ENCODE data around the gene EIF5.

EIF5 gene

DNA sequence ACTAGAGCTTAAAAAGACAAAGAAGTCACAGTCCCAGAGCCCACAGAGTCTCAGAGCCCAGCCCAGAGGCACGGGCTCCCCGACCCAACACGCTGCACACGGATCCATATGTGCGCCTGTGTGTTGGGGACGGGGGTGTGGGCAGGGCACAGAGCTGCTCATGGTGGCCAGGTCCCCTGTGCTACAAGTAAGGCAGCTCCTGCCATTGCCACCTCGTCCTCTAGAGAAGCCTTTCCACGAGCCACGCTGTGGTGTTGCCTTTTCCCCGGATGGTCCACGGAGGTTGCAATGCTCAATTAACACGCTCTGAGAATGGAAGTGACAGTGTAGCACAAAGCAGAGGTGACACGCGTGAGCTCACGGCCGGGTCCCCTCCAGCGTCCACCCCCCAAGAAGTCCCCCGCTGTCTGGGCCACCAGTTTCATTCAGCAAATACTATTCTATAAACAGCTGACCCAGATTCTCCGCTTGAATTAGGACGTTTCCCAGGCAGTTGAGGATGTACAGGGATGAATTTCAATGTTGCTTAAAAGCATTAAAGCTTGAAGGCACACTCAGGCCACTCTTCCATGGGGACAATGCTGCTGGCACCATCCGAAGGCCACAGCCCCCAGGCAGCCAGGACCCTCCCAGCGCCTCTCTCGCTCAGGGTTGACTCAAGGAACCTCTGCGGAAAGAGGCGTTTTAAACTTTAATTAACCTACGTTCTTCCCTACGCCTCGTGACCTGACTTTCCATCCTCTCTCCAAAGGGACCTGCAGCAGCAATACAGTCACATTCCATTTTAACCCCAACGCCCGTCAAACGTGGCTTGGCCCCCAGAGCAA is 22.7 kb upstream of the EIF5 start:
- H4K91ac ChIP-seq (ENCODE audit: low read length), result no peak overlapping the region
- H3K4me3 ChIP-seq (ENCODE audit: insufficient read depth in 1 of 2, low read depth in 1 of 2, low read length in 2 of 2), result no peak overlapping the region
- no peak overlapping the region for H2AFZ ChIP-seq (ENCODE audit: low read depth, low read length)
- WGBS, result 91% methylated on average over 31 of the region's 31 CpGs
- H3K4me1 ChIP-seq (ENCODE audit: control insufficient read depth, insufficient read depth, low read depth, low read length), result no peaks in the 10 kb centered on the region
- H3K9ac ChIP-seq (ENCODE audit: low read length), result no peak overlapping the region
- H2BK15ac ChIP-seq (ENCODE audit: low read depth, poor library complexity, severe bottlenecking), result no peak overlapping the region
- H3K23ac ChIP-seq (ENCODE audit: low read length in 2 of 2), result no peak overlapping the region
- H3K4me2 ChIP-seq (ENCODE audit: low read length, poor library complexity, severe bottlenecking), result no peak overlapping the region
- H2AK5ac ChIP-seq (ENCODE audit: low read length, severe bottlenecking), result no peak overlapping the region
- H3K9me3 ChIP-seq (ENCODE audit: control insufficient read depth, low read length), result no peaks in the 10 kb centered on the region
- no peak overlapping the region for H3K4ac ChIP-seq (ENCODE audit: low read depth in 1 of 2, low read length in 2 of 2)
- H2BK5ac ChIP-seq (ENCODE audit: low read depth, low read length, poor library complexity, severe bottlenecking), result no peak overlapping the region
- no peaks in the 10 kb centered on the region for H3K79me1 ChIP-seq (replicated peaks; ENCODE audit: low read length, poor library complexity, severe bottlenecking)
- no peak overlapping the region for H3K14ac ChIP-seq (ENCODE audit: low read length in 2 of 2)
- H3K27me3 ChIP-seq (ENCODE audit: control insufficient read depth in 1 of 2, insufficient read depth in 1 of 2, low read length in 2 of 2), result peaks cover 0 to 19% of the 10 kb centered on the region in 2 experiments
- H3K36me3 ChIP-seq (ENCODE audit: control insufficient read depth in 1 of 2, insufficient read depth in 2 of 2, low read depth in 1 of 2, low read length in 2 of 2), result no peaks in the 10 kb centered on the region
- DNase-seq, result no peak
- H4K8ac ChIP-seq (ENCODE audit: low read length), result no peak overlapping the region
- H3K27ac ChIP-seq (ENCODE audit: low read length, poor library complexity, severe bottlenecking), result no peak overlapping the region
- no peak overlapping the region for H2BK120ac ChIP-seq (ENCODE audit: low read depth, low read length)
- no peak overlapping the region for H3K18ac ChIP-seq (ENCODE audit: low read depth in 1 of 2, low read length in 2 of 2)
- no peak overlapping the region for H2BK12ac ChIP-seq (ENCODE audit: low read length in 2 of 2)

DNA sequence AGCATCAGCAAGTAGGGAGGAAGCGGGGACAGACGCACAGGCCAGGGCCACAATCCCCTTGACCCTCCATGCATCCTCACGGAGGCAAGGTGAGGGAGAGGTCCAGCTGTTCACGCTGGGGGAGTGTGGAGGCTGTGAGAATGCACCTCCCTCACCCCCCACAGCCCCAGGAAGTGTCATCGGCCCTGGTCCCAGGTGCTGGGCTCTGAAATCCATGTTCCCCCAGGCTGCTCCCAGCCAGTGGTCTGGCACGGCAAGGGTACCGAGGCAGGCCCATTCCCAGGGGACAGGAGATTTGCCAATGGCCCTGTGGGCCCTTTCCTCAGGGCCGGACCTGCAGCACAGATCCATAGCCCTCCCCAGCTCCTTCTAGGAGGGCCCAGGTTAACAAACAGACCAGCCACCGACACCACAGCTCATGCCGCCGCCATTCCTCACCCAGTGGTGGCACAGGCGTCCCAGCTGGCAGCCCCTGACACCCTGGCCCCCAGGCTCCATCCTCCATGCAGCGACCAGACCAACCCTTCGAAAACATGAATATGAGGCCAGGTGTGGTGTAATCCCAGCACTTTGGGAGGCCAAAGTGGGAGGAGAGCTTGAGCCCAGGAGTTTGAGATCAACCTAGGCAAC is 21.9 kb upstream of the EIF5 start:
- H2AK5ac ChIP-seq (ENCODE audit: low read length, severe bottlenecking), result no peak overlapping the region
- H3K9me3 ChIP-seq (ENCODE audit: control insufficient read depth, low read length), result no peaks in the 10 kb centered on the region

GRCh38 chr14:103313704-103314103 is 20.3 kb upstream of the EIF5 start:
- WGBS, result 87% methylated on average over 8 of the region's 8 CpGs

More for the DNA sequence above, 21.9 kb upstream of the EIF5 start:
- Histone ChIP-seq H2BK120ac (ENCODE audit: low read depth, low read length) (no peak overlapping the region), H3K36me3 (ENCODE audit: control insufficient read depth in 1 of 2, insufficient read depth in 2 of 2, low read depth in 1 of 2, low read length in 2 of 2) (no peaks in the 10 kb centered on the region), H3K79me1 (replicated peaks; ENCODE audit: low read length, poor library complexity, severe bottlenecking) (no peaks in the 10 kb centered on the region), H3K18ac (ENCODE audit: low read depth in 1 of 2, low read length in 2 of 2) (no peak overlapping the region), H2BK15ac (ENCODE audit: low read depth, poor library complexity, severe bottlenecking) (no peak overlapping the region), H3K4me2 (ENCODE audit: low read length, poor library complexity, severe bottlenecking) (no peak overlapping the region), H3K4me1 (ENCODE audit: control insufficient read depth, insufficient read depth, low read depth, low read length) (no peaks in the 10 kb centered on the region), H2AFZ (ENCODE audit: low read depth, low read length) (no peak overlapping the region), H4K8ac (ENCODE audit: low read length) (no peak overlapping the region), H2BK5ac (ENCODE audit: low read depth, low read length, poor library complexity, severe bottlenecking) (no peak overlapping the region), H2BK12ac (ENCODE audit: low read length in 2 of 2) (no peak overlapping the region), H4K91ac (ENCODE audit: low read length) (no peak overlapping the region), H3K9ac (ENCODE audit: low read length) (no peak overlapping the region), H3K4me3 (ENCODE audit: insufficient read depth in 1 of 2, low read depth in 1 of 2, low read length in 2 of 2) (no peak overlapping the region), H3K14ac (ENCODE audit: low read length in 2 of 2) (peak overlapping the region in 1 of 2 experiments; percentile 26), H3K23ac (ENCODE audit: low read length in 2 of 2) (no peak overlapping the region), H3K4ac (ENCODE audit: low read depth in 1 of 2, low read length in 2 of 2) (no peak overlapping the region), H3K27ac (ENCODE audit: low read length, poor library complexity, severe bottlenecking) (no peak overlapping the region), H3K27me3 (ENCODE audit: control insufficient read depth in 1 of 2, insufficient read depth in 1 of 2, low read length in 2 of 2) (peaks cover 0 to 18% of the 10 kb centered on the region in 2 experiments)
- no peak for DNase-seq
- WGBS, result 92% methylated on average over 10 of the region's 14 CpGs

GRCh38 chr14:103314496-103315277 is 19.4 kb upstream of the EIF5 start:
- H2AFZ ChIP-seq (ENCODE audit: low read depth, low read length), result peak overlapping the region; percentile 18
- no peak overlapping the region for H4K8ac ChIP-seq (ENCODE audit: low read length)
- H2AK5ac ChIP-seq (ENCODE audit: low read length, severe bottlenecking), result no peak overlapping the region
- no peak overlapping the region for H3K23ac ChIP-seq (ENCODE audit: low read length in 2 of 2)
- 80% methylated on average over 9 of the region's 13 CpGs for WGBS
- H2BK120ac ChIP-seq (ENCODE audit: low read depth, low read length), result no peak overlapping the region
- no peak overlapping the region for H3K9ac ChIP-seq (ENCODE audit: low read length)
- H3K4me3 ChIP-seq (ENCODE audit: insufficient read depth in 1 of 2, low read depth in 1 of 2, low read length in 2 of 2), result no peak overlapping the region
- H2BK5ac ChIP-seq (ENCODE audit: low read depth, low read length, poor library complexity, severe bottlenecking), result no peak overlapping the region
- H3K4ac ChIP-seq (ENCODE audit: low read depth in 1 of 2, low read length in 2 of 2), result no peak overlapping the region
- H3K27me3 ChIP-seq (ENCODE audit: control insufficient read depth in 1 of 2, insufficient read depth in 1 of 2, low read length in 2 of 2), result peaks cover 8 to 28% of the 10 kb centered on the region in 2 experiments
- H3K27ac ChIP-seq (ENCODE audit: low read length, poor library complexity, severe bottlenecking), result no peak overlapping the region
- H3K79me1 ChIP-seq (replicated peaks; ENCODE audit: low read length, poor library complexity, severe bottlenecking), result no peaks in the 10 kb centered on the region
- no peak overlapping the region for H2BK15ac ChIP-seq (ENCODE audit: low read depth, poor library complexity, severe bottlenecking)
- H4K91ac ChIP-seq (ENCODE audit: low read length), result no peak overlapping the region
- H2BK12ac ChIP-seq (ENCODE audit: low read length in 2 of 2), result no peak overlapping the region
- H3K14ac ChIP-seq (ENCODE audit: low read length in 2 of 2), result no peak overlapping the region
- no peak for DNase-seq
- no peaks in the 10 kb centered on the region for H3K4me1 ChIP-seq (ENCODE audit: control insufficient read depth, insufficient read depth, low read depth, low read length)
- no peaks in the 10 kb centered on the region for H3K9me3 ChIP-seq (ENCODE audit: control insufficient read depth, low read length)
- no peak overlapping the region for H3K4me2 ChIP-seq (ENCODE audit: low read length, poor library complexity, severe bottlenecking)
- H3K36me3 ChIP-seq (ENCODE audit: control insufficient read depth in 1 of 2, insufficient read depth in 2 of 2, low read depth in 1 of 2, low read length in 2 of 2), result no peaks in the 10 kb centered on the region
- no peak overlapping the region for H3K18ac ChIP-seq (ENCODE audit: low read depth in 1 of 2, low read length in 2 of 2)

More at GRCh38 chr14:103313704-103314103, 20.3 kb upstream of the EIF5 start:
- Histone ChIP-seq H3K23ac (ENCODE audit: low read length in 2 of 2) (no peak overlapping the region), H3K79me1 (replicated peaks; ENCODE audit: low read length, poor library complexity, severe bottlenecking) (no peaks in the 10 kb centered on the region), H3K9ac (ENCODE audit: low read length) (no peak overlapping the region), H2BK5ac (ENCODE audit: low read depth, low read length, poor library complexity, severe bottlenecking) (no peak overlapping the region), H3K4me1 (ENCODE audit: control insufficient read depth, insufficient read depth, low read depth, low read length) (no peaks in the 10 kb centered on the region), H3K27ac (ENCODE audit: low read length, poor library complexity, severe bottlenecking) (no peak overlapping the region), H3K18ac (ENCODE audit: low read depth in 1 of 2, low read length in 2 of 2) (no peak overlapping the region), H3K36me3 (ENCODE audit: control insufficient read depth in 1 of 2, insufficient read depth in 2 of 2, low read depth in 1 of 2, low read length in 2 of 2) (no peaks in the 10 kb centered on the region), H2AFZ (ENCODE audit: low read depth, low read length) (no peak overlapping the region), H3K27me3 (ENCODE audit: control insufficient read depth in 1 of 2, insufficient read depth in 1 of 2, low read length in 2 of 2) (peaks cover 8 to 24% of the 10 kb centered on the region in 2 experiments), H3K4ac (ENCODE audit: low read depth in 1 of 2, low read length in 2 of 2) (no peak overlapping the region), H3K4me3 (ENCODE audit: insufficient read depth in 1 of 2, low read depth in 1 of 2, low read length in 2 of 2) (no peak overlapping the region), H3K4me2 (ENCODE audit: low read length, poor library complexity, severe bottlenecking) (no peak overlapping the region), H2BK120ac (ENCODE audit: low read depth, low read length) (no peak overlapping the region), H3K14ac (ENCODE audit: low read length in 2 of 2) (no peak overlapping the region), H2BK12ac (ENCODE audit: low read length in 2 of 2) (no peak overlapping the region), H2BK15ac (ENCODE audit: low read depth, poor library complexity, severe bottlenecking) (no peak overlapping the region), H4K91ac (ENCODE audit: low read length) (no peak overlapping the region), H4K8ac (ENCODE audit: low read length) (no peak overlapping the region), H3K9me3 (ENCODE audit: control insufficient read depth, low read length) (no peaks in the 10 kb centered on the region), H2AK5ac (ENCODE audit: low read length, severe bottlenecking) (no peak overlapping the region)
- DNase-seq, result no peak

Measured in mesenchymal stem cell (in vitro differentiated cells and primary cell).